Sigmoid colon (tissue), 4 donors: ENCODE results near the gene CNTN4.

ENCODE experiments used
- POLR2AphosphoS5 ChIP-seq, 4 donors: sonication (generic); formaldehyde crosslinking; IDR thresholded peaks; one replicate each; pipeline ENCODE4 v1.6.1; 2017; ENCODE audit warnings: antibody characterized with exemption in 4 of 4
- TF ChIP-seq, protein P1 (sequence below), 4 experiments: fragments of 450-650 bp in 3 of 4; fragments of 200-600 bp in 1 of 4; IDR thresholded peaks; one replicate each; pipeline ENCODE4 v1.5.1; 2016 to 2019; ENCODE audit warnings: antibody characterized with exemption in 4 of 4, mild to moderate bottlenecking in 3 of 4, moderate library complexity in 2 of 4

DNA sequence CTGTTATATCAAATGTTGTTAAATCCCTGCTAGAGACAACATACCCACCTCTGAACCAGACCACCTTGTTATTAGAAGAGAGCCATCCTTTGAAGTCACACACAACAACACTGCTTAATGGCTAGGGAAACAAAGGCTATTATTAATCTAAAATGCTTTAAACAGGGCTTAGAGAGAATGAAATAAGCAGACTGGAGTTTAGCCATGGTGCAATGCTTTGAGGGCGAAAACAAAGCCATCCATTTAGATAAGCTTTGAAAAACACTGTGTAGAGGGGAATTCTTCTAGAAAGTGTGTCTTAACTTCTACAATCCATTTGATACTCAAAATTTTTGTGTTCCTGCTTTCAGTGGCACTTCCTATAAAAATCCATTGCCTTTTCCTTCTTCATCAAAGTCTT lies 862.9 kb downstream of the CNTN4 start:
- TF ChIP-seq POLR2AphosphoS5 (IDR thresholded peaks at IDR 0.05) = no peak
- TF ChIP-seq, protein P1, sequence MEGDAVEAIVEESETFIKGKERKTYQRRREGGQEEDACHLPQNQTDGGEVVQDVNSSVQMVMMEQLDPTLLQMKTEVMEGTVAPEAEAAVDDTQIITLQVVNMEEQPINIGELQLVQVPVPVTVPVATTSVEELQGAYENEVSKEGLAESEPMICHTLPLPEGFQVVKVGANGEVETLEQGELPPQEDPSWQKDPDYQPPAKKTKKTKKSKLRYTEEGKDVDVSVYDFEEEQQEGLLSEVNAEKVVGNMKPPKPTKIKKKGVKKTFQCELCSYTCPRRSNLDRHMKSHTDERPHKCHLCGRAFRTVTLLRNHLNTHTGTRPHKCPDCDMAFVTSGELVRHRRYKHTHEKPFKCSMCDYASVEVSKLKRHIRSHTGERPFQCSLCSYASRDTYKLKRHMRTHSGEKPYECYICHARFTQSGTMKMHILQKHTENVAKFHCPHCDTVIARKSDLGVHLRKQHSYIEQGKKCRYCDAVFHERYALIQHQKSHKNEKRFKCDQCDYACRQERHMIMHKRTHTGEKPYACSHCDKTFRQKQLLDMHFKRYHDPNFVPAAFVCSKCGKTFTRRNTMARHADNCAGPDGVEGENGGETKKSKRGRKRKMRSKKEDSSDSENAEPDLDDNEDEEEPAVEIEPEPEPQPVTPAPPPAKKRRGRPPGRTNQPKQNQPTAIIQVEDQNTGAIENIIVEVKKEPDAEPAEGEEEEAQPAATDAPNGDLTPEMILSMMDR (IDR thresholded peaks at IDR 0.05) = no peak
